ENCODE data around the gene DTX3.
"Not testable (repeated sequence)": the region's sequence is repeated elsewhere in the genome, so short reads cannot be mapped to it uniquely, and the experiment has no call there.

Gene DTX3

GRCh38 chr12:57632958-57633840, 28.6 kb downstream of the DTX3 start, which contains the start of gene B4GALNT1:
Gene B4GALNT1, minus strand, starts transcription at chr12:57633201. Its CDS starts 1,069 bp downstream, at chr12:57632132.
- peak; percentile 40 to 59 for DNase-seq

DNA sequence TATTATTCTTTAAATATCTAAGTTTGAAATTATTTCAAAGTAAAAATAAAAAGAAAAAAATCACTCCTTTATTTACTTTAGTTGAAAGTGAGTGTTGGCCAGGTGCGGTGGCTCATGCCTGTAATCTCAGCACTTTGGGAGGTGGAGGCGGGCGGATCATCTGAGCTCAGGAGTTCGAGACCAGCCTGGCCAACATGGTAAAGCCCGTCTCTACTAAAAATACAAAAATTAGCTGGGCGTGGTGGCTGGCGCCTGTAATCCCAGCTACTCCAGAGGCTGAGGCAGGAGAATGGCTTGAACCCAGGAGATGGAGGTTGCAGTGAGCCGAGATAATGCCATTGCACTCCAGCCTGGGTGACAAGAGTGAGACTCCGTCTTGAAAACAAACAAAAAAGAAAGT, 32.1 kb downstream of the DTX3 start:
- DNase-seq, result not testable (repeated sequence)

GRCh38 chr12:57637364-57637763, 32.7 kb downstream of the DTX3 start:
- no peak for DNase-seq

DNA sequence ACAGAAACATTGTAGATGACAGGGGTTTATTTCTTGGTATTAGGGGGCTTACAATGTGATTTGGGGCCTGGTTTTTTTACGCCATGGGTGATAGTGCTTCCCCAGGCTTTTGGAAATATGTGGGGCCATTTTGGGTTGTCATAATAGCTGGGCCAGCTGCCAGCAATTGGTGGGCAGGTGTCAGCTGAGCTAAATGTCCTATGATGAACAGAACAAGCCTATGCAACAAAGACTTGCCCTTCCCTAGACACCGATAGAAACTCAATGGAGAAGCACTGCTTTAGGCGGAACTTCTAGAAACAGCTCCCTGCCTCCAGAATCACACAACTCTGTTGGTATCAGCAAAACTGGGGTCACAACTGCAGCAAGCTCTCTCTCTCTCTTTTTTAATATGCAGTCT, 33.5 kb downstream of the DTX3 start:
- no peak for DNase-seq

- no peak for DNase-seq
Measured at GRCh38 chr12:57640175-57641042, 35.8 kb downstream of the DTX3 start.

- no peak for DNase-seq
Measured at GRCh38 chr12:57641699-57642442, 37.2 kb downstream of the DTX3 start.

- not testable (repeated sequence) for DNase-seq
Measured at GRCh38 chr12:57645990-57646658, 41.5 kb downstream of the DTX3 start.

DNA sequence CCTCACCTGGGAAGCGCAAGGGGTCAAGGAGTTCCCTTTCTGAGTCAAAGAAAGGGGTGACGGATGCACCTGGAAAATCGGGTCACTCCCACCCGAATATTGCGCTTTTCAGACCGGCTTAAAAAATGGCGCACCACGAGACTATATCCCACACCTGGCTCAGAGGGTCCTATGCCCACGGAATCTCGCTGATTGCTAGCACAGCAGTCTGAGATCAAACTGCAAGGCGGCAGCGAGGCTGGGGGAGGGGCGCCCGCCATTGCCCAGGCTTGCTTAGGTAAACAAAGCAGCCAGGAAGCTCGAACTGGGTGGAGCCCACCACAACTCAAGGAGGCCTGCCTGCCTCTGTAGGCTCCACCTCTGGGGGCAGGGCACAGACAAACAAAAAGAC, 42.0 kb downstream of the DTX3 start:
- DNase-seq, result not testable (repeated sequence)

DNA sequence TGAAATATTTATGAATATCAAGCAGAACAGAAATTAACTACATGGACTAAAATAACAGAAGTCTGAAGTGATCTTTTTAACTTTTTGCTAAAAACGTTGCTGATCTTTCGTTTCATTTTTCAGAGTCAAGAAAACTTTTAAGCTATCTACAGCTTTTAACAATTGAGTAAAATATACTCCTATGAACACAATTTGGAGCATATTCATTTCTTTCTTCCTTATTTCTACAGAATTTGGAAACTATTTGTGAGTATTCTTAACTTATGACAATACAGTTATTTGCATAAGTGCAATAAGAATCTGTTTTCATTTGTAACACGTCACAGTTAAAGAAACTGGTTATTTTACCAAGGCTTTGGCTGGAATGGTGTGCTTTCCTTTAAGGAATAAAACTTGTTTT, 49.4 kb downstream of the DTX3 start:
- no peak for DNase-seq

DNA sequence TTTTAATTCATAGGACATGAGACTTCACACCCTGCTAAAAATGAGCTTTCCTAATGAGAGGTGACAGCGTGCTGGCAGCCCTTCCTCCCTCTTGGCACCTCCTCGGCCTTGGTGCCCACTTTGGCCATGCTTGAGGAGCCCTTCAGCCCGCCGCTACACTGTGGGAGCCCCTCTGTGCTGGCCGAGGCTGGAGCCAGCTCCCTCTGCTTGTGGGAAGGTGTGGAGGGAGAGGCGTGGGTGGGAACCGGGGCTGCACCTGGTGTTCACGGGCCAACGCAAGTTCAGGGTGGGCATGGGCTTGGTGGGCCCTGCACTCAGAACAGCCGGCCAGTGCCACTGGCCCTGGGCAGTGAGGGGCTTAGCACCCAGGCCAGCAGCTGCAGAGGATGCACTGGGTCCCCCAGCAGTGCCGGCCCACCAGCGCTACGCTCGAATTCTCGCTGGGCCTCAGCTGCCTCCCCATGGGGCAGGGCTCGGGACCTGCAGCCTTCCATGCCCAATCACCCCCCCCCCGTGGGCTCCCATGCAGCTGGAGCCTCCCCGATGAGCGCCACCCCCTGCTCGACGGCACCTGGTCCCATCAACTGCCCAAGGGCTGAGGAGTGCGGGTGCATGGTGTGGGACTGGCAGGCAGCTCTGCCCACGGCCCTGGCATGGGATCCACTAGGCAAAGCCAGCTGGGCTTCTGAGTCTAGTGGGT, 51.1 kb downstream of the DTX3 start:
- no peak for DNase-seq

DNA sequence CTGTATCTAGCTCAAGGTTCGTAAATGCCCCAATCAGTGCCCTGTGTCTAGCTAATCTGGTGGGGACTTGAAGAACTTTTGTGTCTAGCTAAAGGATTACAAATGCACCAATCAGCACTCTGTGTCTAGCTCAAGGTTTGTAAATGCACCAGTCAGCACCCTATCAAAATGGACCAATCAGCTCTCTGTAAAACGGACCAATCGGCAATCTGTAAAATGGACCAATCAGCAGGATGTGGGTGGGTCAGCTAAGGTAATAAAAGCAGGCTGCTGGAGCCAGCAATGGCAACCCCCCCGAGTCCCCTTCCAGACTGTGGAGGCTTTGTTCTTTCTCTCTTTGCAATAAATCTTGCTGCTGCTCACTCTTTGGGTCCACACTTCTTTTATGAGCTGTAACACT, 51.8 kb downstream of the DTX3 start:
- not testable (repeated sequence) for DNase-seq

DNA sequence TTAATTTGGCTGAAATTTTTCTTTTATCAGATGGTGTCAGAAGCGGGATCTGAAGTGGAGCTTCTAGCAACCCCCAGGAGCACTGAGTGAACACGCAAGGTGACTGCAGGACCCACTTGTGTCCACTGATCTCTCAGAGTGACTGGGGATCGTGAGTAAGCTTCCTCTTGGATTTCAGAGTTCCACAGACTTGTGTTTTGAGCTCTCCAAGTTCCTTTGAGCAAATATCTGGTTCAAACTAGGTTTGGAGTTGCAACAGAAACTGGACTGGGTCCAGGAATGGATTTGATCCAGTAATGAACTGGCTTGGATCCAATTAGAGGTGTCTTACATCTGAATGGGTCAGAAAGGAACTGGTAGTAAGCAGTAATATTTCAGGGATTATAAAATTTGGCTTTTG, 53.1 kb downstream of the DTX3 start:
- DNase-seq, result no peak

GRCh38 chr12:57658890-57659289, 54.3 kb downstream of the DTX3 start:
- DNase-seq, result no peak

Measured in inflammatory macrophage treated with lipopolysaccharide for 1 hour (primary cell).